GM18511 (cell line): ENCODE data around the gene EPB41L4A.
"Not testable (repeated sequence)": the region's sequence is repeated elsewhere in the genome, so short reads cannot be mapped to it uniquely, and the experiment has no call there.

Experiments used
- ATAC-seq: cut with Tn5 transposase; IDR thresholded peaks from one replicate; pipeline ENCODE4 v1.9.1; 2021; ENCODE audit warnings: mild to moderate bottlenecking, moderate library complexity; ENCODE audit not compliant: unreplicated experiment

Gene EPB41L4A

DNA sequence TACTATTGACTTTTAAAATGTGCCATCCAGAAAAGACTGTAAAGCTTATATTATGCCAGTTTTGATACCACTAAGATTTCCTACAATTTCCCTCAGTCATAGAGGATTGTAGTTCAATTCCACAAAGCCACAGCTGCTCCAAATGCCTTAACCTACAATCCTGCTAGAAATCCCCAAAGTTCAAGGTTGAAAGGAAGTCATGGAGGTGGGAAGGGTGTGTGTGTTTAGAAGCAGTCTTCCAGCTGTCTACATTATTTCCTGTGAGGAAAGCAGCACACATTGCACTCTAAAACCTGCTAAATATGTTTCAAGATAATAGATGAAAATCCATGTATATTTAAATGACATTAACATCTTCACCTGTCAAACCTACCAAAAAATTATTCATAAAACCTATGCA is 11.8 kb downstream of the EPB41L4A start:
- ATAC-seq = no peak

DNA sequence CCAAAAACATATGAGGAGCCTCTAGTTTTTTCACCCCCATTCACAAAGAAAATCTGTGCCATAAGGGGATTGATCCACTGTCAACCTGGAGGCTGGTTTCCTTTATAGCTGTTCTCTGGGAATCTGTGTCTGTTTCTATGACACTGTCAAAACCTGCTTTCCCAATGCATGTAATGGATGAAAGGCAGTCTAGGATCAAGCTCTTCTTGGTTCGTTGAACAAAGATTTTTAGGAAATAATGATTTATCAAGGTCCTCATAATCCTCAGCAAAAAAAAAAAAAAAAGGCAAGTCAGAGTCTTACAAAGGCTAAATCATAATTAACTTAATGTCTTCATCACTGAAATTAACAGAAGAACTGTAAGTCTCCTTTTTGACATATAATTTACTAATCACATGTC is 16.0 kb downstream of the EPB41L4A start:
- no peak for ATAC-seq

DNA sequence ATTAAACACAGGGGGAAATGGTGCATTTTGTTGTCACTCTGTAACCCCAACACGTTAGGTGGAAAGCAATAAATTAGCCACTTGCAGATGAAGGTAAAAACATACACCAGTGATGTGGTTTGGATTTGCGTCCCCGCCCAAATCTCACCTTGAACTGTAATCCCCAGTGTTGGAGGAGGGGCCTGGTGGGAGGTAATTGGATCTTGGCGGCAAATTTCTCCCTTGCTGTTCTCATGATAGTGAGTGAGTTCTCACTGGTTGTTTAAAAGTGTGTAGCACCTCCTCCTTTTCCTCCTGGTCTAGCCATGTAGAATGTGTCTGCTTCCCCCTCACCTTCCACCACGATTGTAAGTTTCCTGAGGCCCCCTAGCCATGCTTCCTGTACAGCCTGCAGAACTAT is 17.2 kb downstream of the EPB41L4A start:
- ATAC-seq = no peak

DNA sequence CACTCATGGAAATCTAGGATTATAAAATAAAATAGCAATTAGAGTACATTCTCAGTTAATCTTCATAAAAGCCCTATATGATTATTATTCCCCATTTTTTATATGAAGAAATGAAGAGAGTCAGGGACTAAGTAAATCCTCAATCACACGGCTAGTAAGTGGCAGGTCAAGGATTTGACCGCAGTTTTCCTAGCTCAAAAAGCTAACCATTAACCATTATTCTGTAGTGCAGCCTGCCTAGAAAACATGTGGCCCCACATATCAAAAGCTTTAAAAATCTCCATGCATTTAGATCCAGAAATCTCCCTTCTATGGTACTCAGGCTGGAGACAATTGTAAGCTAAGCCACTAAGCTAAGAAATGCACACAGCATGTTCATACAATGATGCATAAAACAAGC is 21.4 kb downstream of the EPB41L4A start:
- no peak for ATAC-seq

DNA sequence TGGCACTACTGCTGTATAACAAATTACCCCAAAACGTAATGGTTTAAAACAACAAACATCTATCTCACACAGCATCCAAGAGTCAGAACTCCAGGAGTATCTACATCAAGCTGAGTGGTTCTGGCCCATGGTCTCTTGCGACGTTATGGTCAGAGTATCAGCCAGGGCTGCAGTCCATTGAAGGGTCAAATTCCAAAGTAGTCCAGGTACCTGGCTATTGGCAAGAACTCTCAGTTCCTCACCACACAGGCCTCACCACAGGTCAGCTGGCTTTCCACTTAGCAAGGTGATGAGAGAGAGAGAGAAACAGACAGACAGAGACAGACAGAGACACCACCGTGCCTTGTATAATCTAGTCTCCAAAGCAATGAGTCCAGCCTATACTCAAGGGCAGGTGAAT is 22.6 kb downstream of the EPB41L4A start:
- no peak for ATAC-seq

DNA sequence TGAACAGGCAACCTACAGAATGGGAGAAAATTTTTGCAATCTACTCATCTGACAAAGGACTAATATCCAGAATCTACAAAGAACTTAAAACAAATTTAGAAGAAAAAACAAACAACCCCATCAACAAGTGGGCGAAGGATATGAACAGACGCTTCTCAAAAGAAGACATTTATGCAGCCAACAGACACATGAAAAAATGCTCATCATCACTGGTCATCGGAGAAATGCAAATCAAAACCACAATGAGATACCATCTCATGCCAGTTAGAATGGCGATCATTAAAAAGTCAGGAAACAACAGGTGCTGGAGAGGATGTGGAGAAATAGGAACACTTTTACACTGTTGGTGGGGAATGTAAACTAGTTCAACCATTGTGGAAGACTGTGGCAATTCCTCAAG is 23.8 kb downstream of the EPB41L4A start:
- not testable (repeated sequence) for ATAC-seq

DNA sequence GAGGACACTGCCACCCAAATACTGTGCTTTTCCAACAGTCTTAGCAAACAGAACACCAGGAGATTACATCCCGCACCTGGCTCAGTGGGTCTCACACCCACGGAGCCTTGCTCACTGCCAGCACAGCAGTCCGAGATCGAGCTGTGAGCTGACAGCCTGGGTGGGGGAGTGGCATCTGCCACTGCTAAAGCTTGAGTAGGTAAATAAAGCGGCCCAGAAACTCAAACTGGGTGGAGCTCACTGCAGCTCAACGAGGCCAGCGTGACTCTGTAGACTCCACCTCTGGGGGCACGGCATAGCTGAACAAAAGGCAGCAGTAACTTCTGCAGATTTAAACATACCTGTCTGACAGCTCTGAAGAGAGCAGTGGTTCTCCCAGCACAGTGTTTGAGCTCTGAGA is 28.8 kb downstream of the EPB41L4A start:
- no peak for ATAC-seq

DNA sequence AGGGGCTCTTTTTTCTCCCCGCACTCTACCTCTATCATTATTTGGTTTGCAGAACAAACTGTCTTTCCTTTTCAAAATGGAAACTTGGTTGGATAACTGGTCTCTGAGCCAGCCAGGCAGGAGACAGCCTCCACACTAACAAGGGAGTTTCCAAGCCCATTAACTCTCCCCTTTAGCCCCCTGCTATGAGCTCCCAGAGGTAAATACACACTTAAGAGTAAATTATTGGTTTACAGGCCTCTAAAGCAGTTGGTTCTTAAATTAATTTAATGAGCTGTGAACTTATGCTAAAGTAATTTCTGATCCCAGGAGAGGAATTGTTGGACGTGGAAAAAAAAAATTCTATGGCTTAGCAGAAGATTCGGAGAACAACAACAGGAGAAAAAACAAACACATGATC is 30.3 kb downstream of the EPB41L4A start:
- ATAC-seq = no peak

DNA sequence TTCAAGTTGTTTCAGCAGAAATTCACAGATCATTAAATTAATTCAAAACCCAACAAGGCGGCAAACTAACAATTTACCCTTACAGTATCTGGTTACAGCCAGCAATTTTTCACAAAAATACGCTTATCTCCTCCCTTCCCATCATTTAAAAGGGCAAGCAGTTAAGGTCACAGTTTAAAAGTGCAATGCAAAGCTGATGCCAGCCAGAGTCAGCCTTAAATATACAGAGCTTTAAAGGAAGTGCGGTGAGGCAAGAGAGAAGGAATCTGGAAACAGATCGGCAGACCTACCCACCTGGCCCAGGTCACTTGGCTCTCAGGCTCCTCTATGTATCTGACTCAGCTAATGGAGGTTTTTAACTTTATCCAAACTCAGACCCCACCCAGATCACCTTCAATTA is 31.0 kb downstream of the EPB41L4A start:
- ATAC-seq = no peak

DNA sequence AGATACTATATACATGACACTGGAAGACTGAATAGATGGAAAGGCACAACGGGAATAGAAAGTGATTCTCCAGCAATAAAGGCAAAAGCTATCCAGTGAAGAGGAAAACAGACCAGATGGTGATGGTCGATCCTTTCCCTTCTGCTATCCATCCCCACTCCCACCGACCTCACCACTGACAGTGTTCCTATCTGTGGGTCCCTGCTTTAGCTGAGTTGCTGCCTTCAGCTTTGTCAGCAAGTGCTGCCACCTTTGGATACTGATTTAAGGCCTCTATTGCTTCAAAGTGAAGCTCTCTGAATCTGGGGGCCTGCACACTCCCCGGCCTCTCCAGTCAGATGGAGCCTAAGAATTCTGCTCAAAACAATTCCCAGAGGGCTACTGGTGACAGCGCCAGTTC is 32.3 kb downstream of the EPB41L4A start:
- ATAC-seq = no peak

DNA sequence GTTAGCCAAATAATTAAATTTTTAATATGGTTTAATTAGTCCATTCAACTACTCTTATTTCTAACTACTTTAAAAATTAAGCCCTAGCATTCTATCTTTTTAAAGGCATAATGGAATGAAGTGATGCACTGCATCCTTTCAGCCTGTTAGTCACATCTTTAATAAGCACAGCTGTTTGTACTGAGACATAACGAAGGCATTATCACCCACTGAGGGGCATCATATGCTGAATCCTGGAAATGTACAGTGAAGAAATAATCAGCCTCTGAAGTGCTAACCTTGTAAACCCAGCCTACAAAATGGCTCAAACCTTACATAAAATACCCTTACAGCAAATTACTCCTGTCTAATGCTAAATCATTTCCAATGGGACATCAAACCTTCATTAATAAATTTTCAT is 33.1 kb downstream of the EPB41L4A start:
- ATAC-seq = no peak

DNA sequence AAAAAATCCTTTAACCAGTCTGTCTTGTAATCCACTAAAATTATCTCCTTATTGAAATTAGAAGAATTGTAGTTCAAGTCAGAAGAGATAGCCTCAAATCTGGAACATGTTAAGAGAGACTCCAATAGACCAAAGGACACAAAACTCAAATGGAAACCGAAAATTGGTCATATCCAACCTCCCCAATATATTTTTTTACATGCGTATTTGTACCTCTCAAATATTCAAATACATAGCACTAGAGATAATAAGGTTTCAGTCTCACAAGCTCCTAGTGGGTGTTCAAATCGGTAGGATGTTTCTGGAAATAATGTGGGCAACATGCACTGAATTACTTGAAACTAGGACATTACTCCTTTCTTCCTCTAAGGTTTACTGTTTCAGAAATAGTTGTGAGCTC is 33.5 kb downstream of the EPB41L4A start:
- ATAC-seq = no peak

DNA sequence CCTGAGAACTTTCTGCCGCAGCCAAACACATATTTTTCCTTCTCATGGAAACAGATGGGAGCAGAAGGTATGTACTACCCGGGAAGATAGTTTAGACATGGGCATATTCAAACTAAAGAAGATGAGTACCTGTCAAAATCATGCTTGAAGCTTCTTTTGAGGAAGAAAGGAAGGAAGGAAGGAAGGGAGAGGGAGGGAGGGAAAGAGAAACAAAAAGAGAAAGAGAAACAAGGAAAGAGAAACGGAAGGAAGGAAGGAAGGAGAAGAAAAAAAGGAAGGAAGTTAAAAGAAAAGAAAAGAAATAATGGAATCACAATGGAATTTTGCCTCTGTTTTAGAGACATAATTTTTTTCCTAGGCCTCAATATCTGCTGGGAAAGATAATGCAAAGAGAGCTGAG is 34.6 kb downstream of the EPB41L4A start:
- ATAC-seq = no peak

DNA sequence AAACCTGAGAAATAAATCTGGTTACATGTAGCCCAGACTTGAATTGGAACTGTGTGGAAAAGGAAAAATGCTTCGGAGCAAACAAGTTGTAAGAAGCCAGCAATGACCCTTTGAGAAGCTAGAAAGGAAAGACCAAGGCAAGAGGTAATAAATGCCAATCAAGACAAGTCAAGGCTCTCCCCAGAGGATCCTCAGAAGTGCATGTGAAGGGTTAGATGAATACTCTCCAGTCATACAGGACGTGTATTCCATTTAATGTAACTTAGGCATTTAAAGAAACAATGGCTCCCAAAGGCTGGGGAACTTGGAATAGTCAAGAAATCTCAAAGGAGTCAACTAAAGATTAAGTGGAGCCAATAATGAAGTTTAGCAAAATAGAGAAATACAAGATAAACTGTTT is 36.2 kb downstream of the EPB41L4A start:
- ATAC-seq = no peak

DNA sequence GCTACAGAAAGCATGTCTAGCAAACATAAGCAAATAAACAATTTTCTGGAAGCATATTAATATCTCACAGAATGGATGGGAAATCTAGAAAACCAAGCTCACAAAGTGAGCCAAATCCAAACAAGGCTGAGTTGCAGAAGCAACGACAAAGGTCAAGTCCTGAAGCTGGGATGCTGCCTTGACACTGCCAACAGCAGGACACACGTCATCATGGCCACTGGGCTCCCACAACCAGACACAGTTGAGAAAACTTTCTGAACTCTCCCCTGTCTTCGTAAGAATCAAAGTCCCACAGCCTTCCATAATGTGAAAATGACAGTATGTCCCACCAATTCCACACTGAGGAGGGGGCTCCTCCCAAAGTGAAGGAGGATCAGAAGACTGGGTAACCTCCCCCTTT is 37.6 kb downstream of the EPB41L4A start:
- no peak for ATAC-seq

DNA sequence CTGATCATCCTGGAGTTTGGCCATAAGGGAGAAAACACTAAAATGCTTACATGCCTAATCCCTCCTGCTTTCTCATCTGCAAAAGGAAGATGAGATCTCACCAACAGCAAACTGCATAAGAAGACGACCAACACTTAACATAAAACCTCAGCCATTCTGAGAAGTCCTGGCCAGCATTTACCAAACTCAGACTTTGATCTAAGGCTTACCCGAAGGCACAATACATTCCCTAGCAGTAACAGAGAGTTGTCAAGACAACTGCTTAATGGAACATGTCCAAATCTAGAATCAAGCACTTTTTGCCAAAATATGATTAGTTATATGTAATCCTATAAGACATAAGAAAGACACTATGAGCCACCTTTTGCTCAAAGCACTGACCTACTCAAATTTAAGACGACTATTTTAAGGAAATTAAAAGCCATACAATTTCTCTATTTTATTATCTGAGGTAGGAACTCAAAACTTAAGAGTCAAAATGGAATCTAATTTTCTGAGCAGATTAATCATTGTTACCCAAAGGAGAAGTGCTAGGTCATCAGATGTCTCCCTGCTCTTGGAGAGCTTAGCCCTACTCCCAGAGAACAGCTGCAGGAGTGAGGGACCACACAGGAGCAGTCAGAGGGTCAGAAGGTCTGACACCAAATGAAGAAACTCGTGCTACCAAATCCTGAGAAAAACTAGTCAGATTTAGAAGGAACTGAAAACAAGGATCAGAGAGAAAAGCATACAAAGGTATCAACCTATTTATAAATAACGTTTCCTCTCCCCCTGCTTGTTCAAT is 39.3 kb downstream of the EPB41L4A start:
- no peak for ATAC-seq

DNA sequence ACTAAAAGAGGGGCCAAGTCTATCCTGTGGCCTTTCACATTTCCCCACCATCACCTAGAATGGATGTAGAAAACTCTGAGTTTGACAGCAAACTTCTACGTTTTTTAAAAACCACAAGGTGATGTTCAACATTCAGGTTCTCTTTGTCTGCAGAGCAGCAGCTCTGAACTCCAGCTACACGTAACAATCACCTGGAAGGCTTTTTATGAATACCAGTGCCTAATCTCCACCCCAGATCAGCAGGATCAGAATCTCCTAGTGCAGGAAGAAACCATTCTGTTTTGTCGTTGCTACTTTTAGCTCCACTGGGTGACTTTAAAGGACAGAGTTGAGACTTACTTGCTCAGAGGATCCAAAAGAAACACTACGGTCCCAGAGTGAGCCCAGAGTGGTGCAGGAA is 44.3 kb downstream of the EPB41L4A start:
- no peak for ATAC-seq

DNA sequence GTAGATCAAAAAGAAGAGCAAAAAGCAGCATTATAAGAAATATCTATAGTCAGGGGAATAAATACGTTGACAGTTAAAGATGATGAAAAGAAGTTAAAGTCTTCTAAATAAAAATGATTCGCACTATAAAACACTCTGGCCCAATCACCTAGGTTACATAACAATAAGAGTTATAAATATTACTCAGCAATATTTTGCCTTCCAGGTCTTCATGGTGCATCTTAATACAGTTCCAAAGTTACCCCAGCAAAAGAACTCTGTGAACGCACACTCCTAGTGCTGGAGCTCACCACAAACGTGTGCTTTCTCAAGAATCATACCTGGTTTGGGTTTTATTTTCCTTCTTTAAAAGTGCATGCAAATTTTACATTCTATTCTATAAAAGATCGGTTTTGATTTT is 44.7 kb downstream of the EPB41L4A start:
- ATAC-seq = no peak

DNA sequence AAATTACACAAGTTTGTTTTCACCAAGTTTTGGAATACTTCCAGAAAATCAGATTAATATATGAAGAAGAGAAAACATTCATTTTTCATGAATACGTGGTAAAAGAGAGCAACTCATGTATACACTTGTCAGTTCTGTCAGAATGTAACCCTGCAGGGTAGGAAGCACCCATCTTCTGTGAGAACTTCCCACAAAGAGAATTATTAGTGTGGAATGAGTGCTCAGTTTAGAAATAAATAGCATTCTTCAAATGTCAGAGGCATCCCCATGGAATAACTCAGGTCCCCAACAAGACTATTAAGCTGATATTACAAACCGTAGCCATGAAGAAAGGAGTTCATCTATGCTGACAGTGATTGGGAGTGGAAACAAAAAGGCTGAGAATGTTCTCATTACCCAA is 45.2 kb downstream of the EPB41L4A start:
- no peak for ATAC-seq

DNA sequence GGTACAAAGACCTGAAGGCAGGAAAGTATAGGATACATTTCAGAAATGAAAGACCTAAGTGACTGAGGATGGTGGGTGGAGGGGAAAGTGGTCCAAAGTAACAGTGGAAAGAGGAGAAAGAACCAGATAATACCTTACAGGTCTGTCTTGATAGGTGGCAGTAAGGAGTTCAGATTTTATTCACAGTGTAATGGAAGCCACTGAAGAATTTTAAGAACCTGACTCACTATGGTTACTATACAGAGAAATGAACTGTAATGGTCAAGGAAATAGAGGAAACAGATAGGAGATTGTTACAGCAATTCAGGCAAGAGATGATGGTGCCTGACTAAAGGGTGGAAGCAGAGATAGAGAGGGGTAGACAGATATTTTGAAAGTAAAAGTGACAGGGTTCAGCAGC is 46.5 kb downstream of the EPB41L4A start:
- no peak for ATAC-seq

DNA sequence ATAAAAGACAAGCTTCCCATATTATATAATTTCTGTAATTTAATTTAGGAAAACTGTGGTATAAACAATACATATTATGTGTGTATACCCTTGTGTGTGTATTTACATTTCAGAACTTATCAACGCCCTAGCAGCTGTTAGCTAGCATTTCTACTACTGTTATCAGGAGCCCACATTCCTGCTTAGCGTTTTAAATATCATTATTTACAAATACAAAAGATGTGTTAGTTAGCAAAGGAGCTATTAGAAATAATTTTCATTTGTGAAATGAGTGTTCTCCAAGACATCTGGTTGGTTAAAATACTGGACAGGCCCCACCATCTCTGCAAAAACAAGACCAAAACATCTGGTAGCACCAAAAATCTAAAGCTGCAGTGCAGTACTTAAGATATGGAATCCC is 48.0 kb downstream of the EPB41L4A start:
- ATAC-seq = no peak

DNA sequence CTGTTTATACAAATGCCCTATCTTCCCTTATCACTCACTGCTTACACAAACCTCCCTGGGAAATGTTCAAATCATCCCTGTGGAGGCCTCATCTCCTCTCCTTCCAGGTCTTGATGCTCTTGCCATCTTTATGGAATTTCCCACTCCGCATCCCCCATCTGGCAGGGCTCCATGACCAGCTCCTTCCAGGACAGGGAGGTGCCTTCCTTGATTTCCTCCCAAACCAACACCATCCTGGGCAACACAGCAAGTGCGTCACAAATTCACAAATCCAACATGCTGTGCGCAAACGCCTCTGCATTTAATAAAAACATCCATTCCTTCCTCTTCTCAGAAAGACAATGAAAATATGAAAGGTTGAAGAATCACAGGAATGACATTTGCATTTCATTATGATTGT is 51.7 kb downstream of the EPB41L4A start:
- no peak for ATAC-seq

DNA sequence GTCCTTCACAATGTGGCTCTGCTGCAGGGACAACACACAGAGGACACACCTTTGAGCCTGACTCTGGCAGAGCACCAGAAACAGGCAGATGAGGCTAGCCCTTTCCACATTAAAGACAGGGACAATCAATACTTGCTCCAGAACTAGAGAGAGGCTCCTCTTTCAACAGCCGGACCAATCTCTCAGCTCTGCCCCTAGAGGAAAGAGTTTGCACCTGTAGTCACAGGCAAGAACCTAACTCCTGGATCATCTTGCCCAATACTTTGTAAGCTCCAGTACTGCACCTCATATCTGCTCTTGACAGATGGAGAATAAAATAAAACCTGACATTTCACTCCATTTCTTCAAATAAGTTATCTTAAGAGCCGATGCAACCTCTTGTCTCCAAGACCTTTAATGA is 52.1 kb downstream of the EPB41L4A start:
- no peak for ATAC-seq
